Pancreas (tissue), 10 donors: ENCODE results near the gene OLFM1. TPM values are rescaled to one million over a fixed set of nuclear protein-coding genes. Genes with fewer than 3 reads are reported as not detected.
A peak's percentile ranks its signal among the peaks of the same experiment; 100 is the strongest.

ENCODE experiments used
- ATAC-seq, 4 donors: fragments of 200-7000 bp; cut with Tn5 transposase; one replicate each; pipeline versions ENCODE4 v1.8.0 to v1.9.1; 2020; ENCODE audit warnings: mild to moderate bottlenecking in 4 of 4, moderate library complexity in 4 of 4
- DNase-seq, 6 donors: peaks; one replicate each; pipeline ENCODE4 v3.0.0-alpha.2; 2020
- FAIRE-seq: peaks from 2 replicates; lab custom pipeline; 2012; peaks lifted over from hg19 to GRCh38; lab: Jason Lieb, UNC
- H3K27ac ChIP-seq, 4 donors: fragments of 200-600 bp; sonication (generic); 1 replicate in 3 of 4; 2 replicates in 1 of 4; pipeline versions ENCODE4 v1.5.0 to v1.8.0; 2020
- H3K27me3 ChIP-seq, 4 donors: fragments of 200-600 bp; one replicate each; pipeline ENCODE4 v1.8.0; 2021
- H3K36me3 ChIP-seq, 3 donors: fragments of 200-600 bp; sonication (generic) in 1 of 3; one replicate each; pipeline versions ENCODE4 v1.5.0 to v1.8.0; 2020 to 2021
- H3K4me1 ChIP-seq, 3 donors: fragments of 200-600 bp; one replicate each; pipeline ENCODE4 v1.8.0; 2021
- H3K4me3 ChIP-seq, 4 donors: fragments of 200-600 bp; sonication (generic) in 2 of 4; one replicate each; pipeline versions ENCODE4 v1.5.0 to v1.8.0; 2020 to 2021
- H3K9me3 ChIP-seq, 4 donors: fragments of 200-600 bp; one replicate each; pipeline ENCODE4 v1.8.0; 2021
- WGBS, 2 donors: extraction: QIAGEN DNeasy Blood & Tissue Kit; methylation state at CpG; one replicate each; pipeline ENCODE4 v1.1.7; 2013; 5-methylcytosine and 5-hydroxymethylcytosine counted together
- intact Hi-C, 3 donors: fragments of 100-400 bp; cut with DNase I; formaldehyde crosslinking; loops; one replicate each; pipeline versions ENCODE4 v1.11.1 to v1.14.2; 2022
- polyA plus RNA-seq, 2 donors: library from polyadenylated mRNA; stranded (reverse); fragments of 200-250 nt; gene quantifications; one replicate each; pipeline ENCODE4 v1.2.3, GENCODE V29; 2013
- total RNA-seq, 6 donors: library from RNA; stranded (reverse); fragmentation: NEBNext Ultra II Directional in 4 of 6; extraction: Animal tissue kit (Norgen Biotek cat#: 25700) in 4 of 6; gene quantifications; one replicate each; pipeline versions ENCODE4 v1.2.1 to v1.2.4, GENCODE V29; 2021 to 2023
- TF ChIP-seq, protein P1 (sequence below), 4 donors: fragments of 200-600 bp; sonication (generic) in 3 of 4; IDR thresholded peaks; one replicate each; pipeline versions ENCODE4 v1.5.0 to v1.8.0; 2021; ENCODE audit warnings: antibody characterized with exemption in 4 of 4
- donor health status: healthy with polysubstance abuse.
- donor health status: DM: no; HTN: no; CAD: no; lungs with moderate emphysema.
- donor health status: DM: no; HTN: no; CAD: no.
- donor health status: control.
- donor health status: control.
- donor health status: Bipolar disorder and iron deficiency.
- donor health status: DM: yes; HTN: yes; CAD: no.
- donor health status: DM: no; HTN: no; CAD: no.
- donor health status: DM: no; HTN: no; CAD: no.
- donor health status: DM: yes; HTN: yes; CAD: no.

Gene OLFM1
- total and polyA plus RNA-seq, 8 donors, result 5.9 to 14.1 (median 7.8) TPM

DNA sequence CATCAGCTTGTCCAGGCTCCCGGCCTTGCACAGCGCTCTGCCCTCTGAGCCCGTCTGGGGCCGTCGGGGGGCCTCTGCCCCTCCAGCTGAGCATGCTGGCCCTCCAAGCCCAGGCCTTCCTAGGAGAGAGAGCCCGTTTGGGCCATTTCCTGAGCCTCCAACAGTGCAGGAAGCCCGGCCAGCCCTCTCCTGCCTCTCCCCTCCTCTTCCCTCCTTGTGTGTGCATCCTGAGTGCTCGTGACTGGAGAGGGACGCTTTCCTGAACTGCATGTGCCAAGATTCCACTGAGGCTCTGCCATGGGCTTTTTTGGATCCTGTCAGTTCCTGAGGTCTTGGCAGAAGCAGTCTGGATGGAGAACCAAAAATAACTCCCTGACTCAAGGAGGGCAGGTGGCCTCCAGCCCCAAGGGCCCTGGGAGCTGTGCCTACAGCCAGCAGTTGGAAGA, 15.6 kb downstream of the OLFM1 start:
- Histone ChIP-seq H3K4me1 (peaks cover 0 to 4% (median 0%) of the 10 kb centered on the region in 3 donors), H3K36me3 (no peaks in the 10 kb centered on the region), H3K4me3 (no peak overlapping the region), H3K27ac (no peak overlapping the region), H3K27me3 (no peaks in the 10 kb centered on the region), H3K9me3 (no peaks in the 10 kb centered on the region)
- DNase-seq, result peak in 1 of 6 donors; percentile 45
- no peak for FAIRE-seq
- 67 to 75% methylated on average over 9 of the region's 9 CpGs for WGBS, 2 donors
- no peak for ATAC-seq
- intact Hi-C loops, result no loop called here
- TF ChIP-seq, protein P1, sequence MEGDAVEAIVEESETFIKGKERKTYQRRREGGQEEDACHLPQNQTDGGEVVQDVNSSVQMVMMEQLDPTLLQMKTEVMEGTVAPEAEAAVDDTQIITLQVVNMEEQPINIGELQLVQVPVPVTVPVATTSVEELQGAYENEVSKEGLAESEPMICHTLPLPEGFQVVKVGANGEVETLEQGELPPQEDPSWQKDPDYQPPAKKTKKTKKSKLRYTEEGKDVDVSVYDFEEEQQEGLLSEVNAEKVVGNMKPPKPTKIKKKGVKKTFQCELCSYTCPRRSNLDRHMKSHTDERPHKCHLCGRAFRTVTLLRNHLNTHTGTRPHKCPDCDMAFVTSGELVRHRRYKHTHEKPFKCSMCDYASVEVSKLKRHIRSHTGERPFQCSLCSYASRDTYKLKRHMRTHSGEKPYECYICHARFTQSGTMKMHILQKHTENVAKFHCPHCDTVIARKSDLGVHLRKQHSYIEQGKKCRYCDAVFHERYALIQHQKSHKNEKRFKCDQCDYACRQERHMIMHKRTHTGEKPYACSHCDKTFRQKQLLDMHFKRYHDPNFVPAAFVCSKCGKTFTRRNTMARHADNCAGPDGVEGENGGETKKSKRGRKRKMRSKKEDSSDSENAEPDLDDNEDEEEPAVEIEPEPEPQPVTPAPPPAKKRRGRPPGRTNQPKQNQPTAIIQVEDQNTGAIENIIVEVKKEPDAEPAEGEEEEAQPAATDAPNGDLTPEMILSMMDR (IDR thresholded peaks at IDR 0.05), result no peak

DNA sequence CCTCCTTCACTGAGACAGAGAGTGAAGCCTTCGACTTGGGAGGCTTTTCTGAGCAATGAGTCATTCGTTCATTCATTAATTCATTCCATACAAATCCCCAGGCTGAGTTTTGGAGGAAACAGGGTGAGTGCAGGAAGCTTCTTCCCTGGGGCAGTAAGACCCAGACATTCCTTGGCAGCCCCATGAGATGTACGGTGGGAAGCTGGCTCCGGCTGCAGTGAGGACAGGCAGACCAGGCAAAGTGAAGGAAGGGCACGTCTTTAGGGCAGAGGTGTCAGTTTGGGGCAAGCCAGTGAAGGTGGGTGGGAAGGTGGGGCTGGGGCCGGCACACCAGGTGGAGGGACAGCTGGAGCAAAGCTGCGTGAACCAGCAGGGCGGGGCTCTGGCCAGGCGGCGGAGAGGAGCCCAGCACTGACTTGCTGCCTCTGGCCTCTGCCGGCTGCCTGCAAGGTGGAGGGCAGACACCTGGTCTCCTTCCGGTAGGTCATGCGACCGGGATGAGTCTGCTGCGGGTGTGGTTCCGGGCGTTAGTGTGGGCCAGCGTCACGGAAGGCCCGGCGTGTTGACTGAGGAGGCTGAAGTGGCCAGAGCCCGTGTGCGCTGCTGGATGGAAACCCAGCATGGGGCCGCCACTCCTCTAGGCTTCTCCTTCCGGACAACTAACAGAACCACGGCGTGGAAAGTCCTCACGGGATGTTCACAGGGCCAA, 16.6 kb downstream of the OLFM1 start:
- DNase-seq (peak in 1 of 6 donors; percentile 59), FAIRE-seq (no peak), ATAC-seq (no peak)
- peaks cover 0 to 4% (median 0%) of the 10 kb centered on the region in 3 donors for H3K4me1 ChIP-seq
- 78 to 83% methylated on average over 28 of the region's 28 CpGs for WGBS, 2 donors
- no peak overlapping the region for H3K4me3 ChIP-seq
- no peaks in the 10 kb centered on the region for H3K27me3 ChIP-seq
- H3K9me3 ChIP-seq, result no peaks in the 10 kb centered on the region
- intact Hi-C loops, result no loop called here
- TF ChIP-seq, protein P1 (IDR thresholded peaks at IDR 0.05), result no peak
- no peak overlapping the region for H3K27ac ChIP-seq
- no peaks in the 10 kb centered on the region for H3K36me3 ChIP-seq

DNA sequence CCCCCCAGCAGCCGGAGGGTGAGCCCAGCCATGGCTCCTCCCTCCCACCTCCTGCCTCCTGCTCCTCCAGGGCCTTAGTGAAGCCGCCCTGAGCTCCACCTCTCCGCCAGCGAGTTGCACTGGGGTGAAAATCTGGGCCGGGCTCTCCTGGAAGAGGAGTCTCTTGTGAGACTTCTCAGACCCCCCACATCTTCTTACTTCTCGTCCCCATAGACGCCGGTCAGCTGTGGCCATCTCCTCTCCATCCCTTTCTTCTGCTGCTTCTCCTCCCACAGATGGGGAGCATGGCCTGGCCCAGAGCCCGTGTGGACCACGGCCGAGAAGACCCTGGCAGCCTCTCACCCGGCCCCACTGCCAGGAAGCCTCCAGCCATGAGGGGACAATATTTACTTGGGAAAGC, 17.3 kb downstream of the OLFM1 start:
- Histone ChIP-seq H3K27me3 (no peaks in the 10 kb centered on the region), H3K27ac (no peak overlapping the region), H3K36me3 (no peaks in the 10 kb centered on the region), H3K9me3 (no peaks in the 10 kb centered on the region), H3K4me3 (no peak overlapping the region), H3K4me1 (peaks cover 0 to 4% (median 0%) of the 10 kb centered on the region in 3 donors)
- intact Hi-C loops, result no loop called here
- DNase-seq (peak in 1 of 6 donors; percentile 43), FAIRE-seq (no peak), ATAC-seq (no peak)
- TF ChIP-seq, protein P1 (IDR thresholded peaks at IDR 0.05), result no peak
- 67 to 77% methylated on average over 12 of the region's 12 CpGs for WGBS, 2 donors

DNA sequence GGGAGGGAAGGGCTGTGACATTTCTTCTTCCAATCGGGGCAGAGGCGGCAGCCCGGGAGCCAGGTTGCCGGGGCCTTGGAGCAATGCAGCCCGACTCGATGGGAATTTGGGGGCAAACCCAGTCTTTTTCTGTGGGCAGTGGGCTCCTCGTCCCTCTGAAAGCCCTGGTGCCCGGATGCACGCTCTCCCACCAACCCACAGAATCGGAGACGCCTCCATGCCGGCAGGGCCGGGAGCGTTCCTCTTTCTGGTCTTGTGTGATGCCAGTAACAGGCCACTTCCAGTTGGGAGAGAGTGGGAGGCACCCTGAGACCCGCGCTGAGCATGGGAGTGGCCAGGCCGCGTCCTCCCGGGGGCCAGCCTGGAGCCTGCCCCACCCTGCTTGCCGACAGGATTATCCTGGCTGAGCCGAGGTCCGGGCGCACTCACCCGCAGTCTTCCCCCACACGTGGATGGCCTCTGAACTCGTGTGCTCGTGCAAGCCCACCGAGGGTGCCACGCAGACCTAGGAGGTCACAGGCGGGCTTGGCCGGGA, 17.8 kb downstream of the OLFM1 start:
- FAIRE-seq (no peak), ATAC-seq (no peak)
- 71% methylated on average over 31 of the region's 31 CpGs for WGBS, 2 donors

More for the DNA sequence above, 17.8 kb downstream of the OLFM1 start:
- TF ChIP-seq, protein P1 (IDR thresholded peaks at IDR 0.05), result no peak
- Histone ChIP-seq H3K4me1 (no peaks in the 10 kb centered on the region), H3K9me3 (no peaks in the 10 kb centered on the region), H3K27ac (no peak overlapping the region), H3K36me3 (no peaks in the 10 kb centered on the region), H3K27me3 (no peaks in the 10 kb centered on the region), H3K4me3 (no peak overlapping the region)
- intact Hi-C loops, result no loop called here
- DNase-seq, result peak in 2 of 6 donors; percentile 8 to 53
